H1 (cell line): ENCODE measurements around the gene ZNF530. TPM values are rescaled to one million over a fixed set of nuclear protein-coding genes. Genes with fewer than 3 reads are reported as not detected.

Experiments used
- RFX5 ChIP-seq: IDR thresholded peaks from 2 replicates; pipeline ENCODE4 v1.6.1; 2011; ENCODE audit warnings: low read depth, low read length, improper control_type of control experiment, borderline replicate concordance
- polyA plus RNA-seq, 7 experiments: library from polyadenylated mRNA; depleted of rRNA in 3 of 7; stranded (reverse) in 5 of 7; unstranded in 2 of 7; fragments of >200 nt in 5 of 7; fragments of 200-250 nt in 2 of 7; gene quantifications; 1 replicate in 5 of 7; 2 replicates in 1 of 7; 4 replicates in 1 of 7; pipeline versions ENCODE4 v1.2.1 to v1.2.3, GENCODE V29; 2011 to 2013; ENCODE audit warnings: missing spikeins in 2 of 7, mixed read lengths in 2 of 7
- total RNA-seq: library from RNA; stranded (reverse); fragmentation: NEBNext Ultra II Directional; extraction: Animal tissue kit (Norgen Biotek cat#: 25700); gene quantifications from 2 replicates; pipeline ENCODE4 v1.2.1, GENCODE V29; 2021

ZNF530 gene
- total and polyA plus RNA-seq, 2 of the 8 experiments (the other 6 are each of a cell fraction or from before 2014, with no cell fraction given): 4.2 to 9.3 TPM

- TF ChIP-seq RFX5: no peak
Observed at GRCh38 chr19:57637379-57637778, 37.7 kb downstream of the ZNF530 start (continued).
